Peyer's patch (tissue), 4 donors: ENCODE measurements around the gene GPR151. TPM values are rescaled to one million over a fixed set of nuclear protein-coding genes. Genes with fewer than 3 reads are reported as not detected.

ENCODE experiments used
- DNase-seq, 3 donors: peaks; one replicate each; pipeline ENCODE4 v3.0.0-alpha.2; 2017 to 2019
- H3K27ac ChIP-seq, 4 donors: fragments of 200-600 bp; sonication (generic); one replicate each; pipeline ENCODE4 v1.5.1; 2016 to 2019
- H3K27me3 ChIP-seq, 2 donors: fragments of 200-600 bp; sonication (generic); one replicate each; pipeline ENCODE4 v1.5.1; 2019
- H3K36me3 ChIP-seq, 3 donors: fragments of 200-600 bp; sonication (generic); one replicate each; pipeline ENCODE4 v1.5.1; 2016 to 2019
- H3K4me1 ChIP-seq, 4 donors: fragments of 200-600 bp; sonication (generic); one replicate each; pipeline ENCODE4 v1.5.1; 2016 to 2019
- H3K4me3 ChIP-seq, 4 donors: fragments of 200-600 bp; sonication (generic); 1 replicate in 3 of 4; 2 replicates in 1 of 4; pipeline ENCODE4 v1.5.1; 2016 to 2019; ENCODE audit warnings: mild to moderate bottlenecking in 1 of 4
- H3K9me3 ChIP-seq, 4 donors: fragments of 200-600 bp; sonication (generic); one replicate each; pipeline ENCODE4 v1.5.1; 2016 to 2019; ENCODE audit warnings: mild to moderate bottlenecking in 1 of 4
- CTCF ChIP-seq, 6 experiments: fragments of 450-650 bp in 4 of 6; fragments of 200-600 bp in 2 of 6; sonication (generic) in 1 of 6; IDR thresholded peaks; one replicate each; pipeline ENCODE4 v1.5.1; 2017 to 2019; ENCODE audit warnings: antibody characterized with exemption in 6 of 6, mild to moderate bottlenecking in 3 of 6, moderate library complexity in 1 of 6
- POLR2A ChIP-seq, 2 donors: fragments of 450-650 bp; IDR thresholded peaks; one replicate each; pipeline ENCODE4 v1.5.1; 2017; ENCODE audit warnings: antibody characterized with exemption in 2 of 2, mild to moderate bottlenecking in 2 of 2, moderate library complexity in 2 of 2
- total RNA-seq, 4 donors: library from RNA; depleted of rRNA; stranded (reverse); fragments of >200 nt; gene quantifications; one replicate each; pipeline ENCODE4 v1.1.0, GENCODE V29; 2016

GPR151 gene
- total RNA-seq, 4 donors from 2014 or later, result not detected

GRCh38 chr5:146553446-146553845 is 37.5 kb upstream of the GPR151 start:
- no peak for DNase-seq
- Histone ChIP-seq H3K27ac (no peak overlapping the region), H3K4me1 (no peaks in the 10 kb centered on the region), H3K4me3 (no peak overlapping the region), H3K9me3 (no peaks in the 10 kb centered on the region), H3K27me3 (no peaks in the 10 kb centered on the region), H3K36me3 (no peaks in the 10 kb centered on the region)
- TF ChIP-seq CTCF (IDR thresholded peaks at IDR 0.05) (no peak), POLR2A (IDR thresholded peaks at IDR 0.05) (no peak)

- no peaks in the 10 kb centered on the region for H3K9me3 ChIP-seq
- DNase-seq, result no peak
- TF ChIP-seq CTCF (IDR thresholded peaks at IDR 0.05), result no peak
- no peak for TF ChIP-seq POLR2A (IDR thresholded peaks at IDR 0.05)
- no peaks in the 10 kb centered on the region for H3K27me3 ChIP-seq
- H3K4me3 ChIP-seq, result no peak overlapping the region
- no peaks in the 10 kb centered on the region for H3K36me3 ChIP-seq
- H3K27ac ChIP-seq, result no peak overlapping the region
- no peaks in the 10 kb centered on the region for H3K4me1 ChIP-seq
Measured at GRCh38 chr5:146549615-146550014, 33.6 kb upstream of the GPR151 start.

GRCh38 chr5:146548781-146549449 is 32.9 kb upstream of the GPR151 start:
- H3K4me3 ChIP-seq, result no peak overlapping the region
- H3K27ac ChIP-seq, result no peak overlapping the region
- H3K27me3 ChIP-seq, result no peaks in the 10 kb centered on the region
- H3K36me3 ChIP-seq, result no peaks in the 10 kb centered on the region
- no peak for DNase-seq
- no peaks in the 10 kb centered on the region for H3K9me3 ChIP-seq
- TF ChIP-seq POLR2A (IDR thresholded peaks at IDR 0.05) (no peak), CTCF (IDR thresholded peaks at IDR 0.05) (no peak)
- no peaks in the 10 kb centered on the region for H3K4me1 ChIP-seq

- H3K4me3 ChIP-seq, result no peak overlapping the region
- TF ChIP-seq CTCF (IDR thresholded peaks at IDR 0.05), result no peak
- TF ChIP-seq POLR2A (IDR thresholded peaks at IDR 0.05), result no peak
- H3K27ac ChIP-seq, result no peak overlapping the region
- H3K36me3 ChIP-seq, result no peaks in the 10 kb centered on the region
- H3K4me1 ChIP-seq, result no peaks in the 10 kb centered on the region
- no peaks in the 10 kb centered on the region for H3K27me3 ChIP-seq
- DNase-seq, result no peak
- no peaks in the 10 kb centered on the region for H3K9me3 ChIP-seq
Measured at GRCh38 chr5:146544232-146544631, 28.2 kb upstream of the GPR151 start.

- DNase-seq, result peak; percentile 48 to 83 (median 78)
- H3K36me3 ChIP-seq, result no peaks in the 10 kb centered on the region
- H3K9me3 ChIP-seq, result no peaks in the 10 kb centered on the region
- TF ChIP-seq CTCF (IDR thresholded peaks at IDR 0.05) (peak in 5 of 6 experiments; percentile 36 to 80 (median 71)), POLR2A (IDR thresholded peaks at IDR 0.05) (no peak)
- no peak overlapping the region for H3K4me3 ChIP-seq
- no peaks in the 10 kb centered on the region for H3K27me3 ChIP-seq
- H3K4me1 ChIP-seq, result no peaks in the 10 kb centered on the region
- no peak overlapping the region for H3K27ac ChIP-seq
Measured at GRCh38 chr5:146541958-146542849, 26.2 kb upstream of the GPR151 start.
